Fibroblast of skin of right biceps (primary cell): ENCODE data around the gene FAM210A.
A peak's percentile ranks its signal among the peaks of the same experiment; 100 is the strongest.
"Not testable (repeated sequence)": the region's sequence is repeated elsewhere in the genome, so short reads cannot be mapped to it uniquely, and the experiment has no call there.

ENCODE experiments used
- DNase-seq: peaks from one replicate; pipeline ENCODE4 v3.0.0-alpha.2; 2013

The FAM210A gene

GRCh38 chr18:13726232-13726971, at the start of gene FAM210A, which contains the start of gene RNMT:
Gene FAM210A (minus strand): TSS chr18:13726558. CDS start chr18:13682077, 44,481 bp downstream.
Gene RNMT (plus strand): TSS chr18:13726673. CDS start chr18:13731518, 4,845 bp downstream.
- peak; percentile 95 for DNase-seq

- no peak for DNase-seq
These were observed 48.7 kb upstream of the FAM210A start for GRCh38 chr18:13775058-13775457.

GRCh38 chr18:13762690-13763439, 36.5 kb upstream of the FAM210A start:
- DNase-seq, result no peak

GRCh38 chr18:13760047-13760446, 33.7 kb upstream of the FAM210A start:
- DNase-seq, result no peak

GRCh38 chr18:13758622-13759021, 32.3 kb upstream of the FAM210A start:
- no peak for DNase-seq

- DNase-seq, result no peak
These were observed 30.3 kb upstream of the FAM210A start for GRCh38 chr18:13756671-13757070.

- DNase-seq, result no peak
These were observed 29.9 kb upstream of the FAM210A start for GRCh38 chr18:13756261-13756660.

GRCh38 chr18:13751599-13751998, 25.2 kb upstream of the FAM210A start:
- not testable (repeated sequence) for DNase-seq

GRCh38 chr18:13746633-13747032, 20.3 kb upstream of the FAM210A start:
- DNase-seq, result no peak

GRCh38 chr18:13745696-13746095, 19.3 kb upstream of the FAM210A start:
- no peak for DNase-seq

GRCh38 chr18:13735681-13736080, 9.3 kb upstream of the FAM210A start:
- DNase-seq, result no peak

GRCh38 chr18:13730481-13730880, 4.1 kb upstream of the FAM210A start:
- DNase-seq, result no peak

GRCh38 chr18:13726972-13727331, 594 bp upstream of the FAM210A start:
- DNase-seq, result peak; percentile 38

- peak; percentile 2 for DNase-seq
These were observed 659 bp downstream of the FAM210A start for GRCh38 chr18:13725566-13726231.

- no peak for DNase-seq
These were observed 5.5 kb downstream of the FAM210A start for GRCh38 chr18:13720847-13721246.

- no peak for DNase-seq
These were observed 6.2 kb downstream of the FAM210A start for GRCh38 chr18:13720123-13720522.

GRCh38 chr18:13716916-13717315, 9.4 kb downstream of the FAM210A start:
- no peak for DNase-seq

- DNase-seq, result no peak
These were observed 11.0 kb downstream of the FAM210A start for GRCh38 chr18:13715330-13715729.

GRCh38 chr18:13713455-13714055, 12.8 kb downstream of the FAM210A start:
- no peak for DNase-seq

- no peak for DNase-seq
These were observed 13.8 kb downstream of the FAM210A start for GRCh38 chr18:13712400-13713131.

GRCh38 chr18:13710414-13710831, 15.9 kb downstream of the FAM210A start:
- peak; percentile 5 for DNase-seq

- DNase-seq, result peak; percentile 35
These were observed 22.5 kb downstream of the FAM210A start for GRCh38 chr18:13703899-13704298.
